Duodenal mucosa (tissue), 2 donors: ENCODE data around the gene PIGQ.

Experiments
- H3K27ac ChIP-seq: one replicate; pipeline ENCODE4 v1.7.0; 2013; ENCODE audit warnings: low read depth, low read length
- H3K27me3 ChIP-seq, 2 donors: one replicate each; pipeline ENCODE4 v1.7.0; 2013; ENCODE audit warnings: low read length in 2 of 2, control low read depth in 1 of 2; ENCODE audit not compliant: insufficient read depth in 2 of 2, control insufficient read depth in 1 of 2
- H3K36me3 ChIP-seq, 2 donors: one replicate each; pipeline ENCODE4 v1.7.0; 2013; ENCODE audit warnings: low read length in 2 of 2, control low read depth in 1 of 2; ENCODE audit not compliant: insufficient read depth in 2 of 2, control insufficient read depth in 1 of 2
- H3K4me1 ChIP-seq, 2 donors: one replicate each; pipeline ENCODE4 v1.7.0; 2013; ENCODE audit warnings: low read length in 2 of 2, control low read depth in 1 of 2; ENCODE audit not compliant: insufficient read depth in 2 of 2, control insufficient read depth in 1 of 2
- H3K4me3 ChIP-seq, 2 donors: one replicate each; pipeline ENCODE4 v1.7.0; 2013; ENCODE audit warnings: low read length in 2 of 2, low read depth in 1 of 2
- H3K9ac ChIP-seq, 2 donors: one replicate each; pipeline ENCODE4 v1.7.0; 2013; ENCODE audit warnings: low read length in 2 of 2, low read depth in 1 of 2
- H3K9me3 ChIP-seq, 2 donors: one replicate each; pipeline ENCODE4 v1.7.0; 2013; ENCODE audit warnings: low read length in 2 of 2, control low read depth in 1 of 2; ENCODE audit not compliant: control insufficient read depth in 1 of 2

Gene PIGQ

DNA sequence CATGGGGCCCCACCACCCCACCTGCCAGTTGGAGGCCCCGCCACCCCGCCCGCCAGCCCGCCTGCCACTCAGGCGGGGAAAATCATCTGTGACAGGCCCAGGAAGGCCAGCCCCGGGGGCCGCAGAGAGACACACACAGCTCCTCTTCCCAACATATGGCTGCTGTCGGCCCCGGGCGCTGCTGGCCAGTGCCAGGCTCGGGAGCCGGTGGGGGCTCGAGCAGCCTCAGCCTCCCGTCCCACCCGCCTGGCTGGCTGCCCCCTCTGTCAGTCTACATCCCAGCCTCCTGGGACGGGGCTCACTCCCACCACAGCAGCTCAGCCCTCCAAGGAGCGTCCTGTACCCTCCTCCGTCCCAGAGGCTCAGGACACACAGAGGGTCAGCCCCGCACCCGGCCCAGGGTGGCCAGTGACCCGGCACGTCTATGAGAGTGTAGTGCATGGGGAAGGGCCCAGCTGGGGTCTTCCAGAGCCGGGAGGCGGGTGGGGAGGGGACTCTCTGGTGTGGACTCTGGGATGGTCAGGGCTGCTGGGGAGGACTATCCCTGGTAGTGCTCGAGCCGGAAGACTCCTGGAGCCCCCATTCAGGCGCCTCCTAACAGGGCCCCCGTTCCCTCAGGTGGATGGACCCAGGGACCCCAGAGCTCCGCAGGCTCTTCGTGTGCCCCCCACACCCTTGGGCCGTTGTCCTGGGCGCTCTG is 13.1 kb upstream of the PIGQ start:
- H3K4me1 ChIP-seq = no peaks in the 10 kb centered on the region
- peaks cover 18 to 29% of the 10 kb centered on the region in 2 donors for H3K27me3 ChIP-seq
- no peak overlapping the region for H3K4me3 ChIP-seq
- peaks cover 0 to 12% of the 10 kb centered on the region in 2 donors for H3K36me3 ChIP-seq
- H3K9me3 ChIP-seq = no peaks in the 10 kb centered on the region
- no peak overlapping the region for H3K27ac ChIP-seq
- H3K9ac ChIP-seq = no peak overlapping the region

- no peaks in the 10 kb centered on the region for H3K9me3 ChIP-seq
- no peak overlapping the region for H3K9ac ChIP-seq
- no peak overlapping the region for H3K4me3 ChIP-seq
- no peaks in the 10 kb centered on the region for H3K4me1 ChIP-seq
- no peak overlapping the region for H3K27ac ChIP-seq
- H3K36me3 ChIP-seq = peaks cover 0 to 4% of the 10 kb centered on the region in 2 donors
- H3K27me3 ChIP-seq = peaks cover 22 to 40% of the 10 kb centered on the region in 2 donors
Observed at GRCh38 chr16:557463-558297, 12.1 kb upstream of the PIGQ start.

DNA sequence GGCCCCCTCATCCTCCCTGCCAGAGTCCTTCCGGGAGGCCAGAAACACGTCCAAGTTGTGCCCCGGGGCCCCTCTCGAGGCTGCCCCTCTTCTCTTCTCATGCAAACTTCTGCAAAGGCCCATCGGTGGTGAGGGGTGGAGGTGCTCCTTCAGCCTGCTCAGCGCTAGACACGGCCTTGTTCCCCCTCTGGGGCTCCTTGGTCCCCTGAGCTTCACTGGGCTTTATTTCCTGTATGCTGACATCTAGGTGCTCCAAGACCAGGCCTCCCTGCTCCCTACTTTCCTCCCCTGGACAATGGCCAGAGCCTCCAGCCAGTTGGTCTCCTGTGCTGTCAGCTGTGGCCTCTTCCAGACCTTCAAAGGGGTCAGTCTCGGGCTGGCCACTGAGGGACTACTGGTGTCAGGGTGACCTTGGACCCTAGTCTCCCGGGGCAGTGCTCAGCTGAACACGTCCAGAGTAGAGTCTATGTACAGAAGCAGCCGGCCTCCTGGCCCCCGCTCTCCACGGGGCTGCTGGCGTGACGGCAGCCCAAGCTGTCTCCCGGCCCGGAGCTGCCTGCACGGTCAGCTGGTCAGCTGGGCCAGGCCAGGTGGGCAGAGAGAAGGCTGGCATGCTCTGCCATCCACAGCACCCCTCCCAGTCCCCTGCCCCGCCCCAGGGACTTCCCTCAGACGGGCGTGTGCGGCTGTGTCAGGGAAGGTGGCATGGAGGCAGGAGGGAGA is 11.3 kb upstream of the PIGQ start:
- Histone ChIP-seq H3K9me3 (no peaks in the 10 kb centered on the region), H3K27ac (no peak overlapping the region), H3K4me1 (no peaks in the 10 kb centered on the region), H3K27me3 (peaks cover 22 to 41% of the 10 kb centered on the region in 2 donors), H3K4me3 (no peak overlapping the region), H3K9ac (no peak overlapping the region), H3K36me3 (peaks cover 0 to 4% of the 10 kb centered on the region in 2 donors)

- H3K27ac ChIP-seq = no peak overlapping the region
- peaks cover 0 to under 1% of the 10 kb centered on the region in 2 donors for H3K36me3 ChIP-seq
- H3K9ac ChIP-seq = no peak overlapping the region
- peaks cover 22 to 41% of the 10 kb centered on the region in 2 donors for H3K27me3 ChIP-seq
- H3K4me1 ChIP-seq = no peaks in the 10 kb centered on the region
- H3K9me3 ChIP-seq = no peaks in the 10 kb centered on the region
- H3K4me3 ChIP-seq = no peak overlapping the region
Observed at GRCh38 chr16:559021-559380, 10.8 kb upstream of the PIGQ start.

DNA sequence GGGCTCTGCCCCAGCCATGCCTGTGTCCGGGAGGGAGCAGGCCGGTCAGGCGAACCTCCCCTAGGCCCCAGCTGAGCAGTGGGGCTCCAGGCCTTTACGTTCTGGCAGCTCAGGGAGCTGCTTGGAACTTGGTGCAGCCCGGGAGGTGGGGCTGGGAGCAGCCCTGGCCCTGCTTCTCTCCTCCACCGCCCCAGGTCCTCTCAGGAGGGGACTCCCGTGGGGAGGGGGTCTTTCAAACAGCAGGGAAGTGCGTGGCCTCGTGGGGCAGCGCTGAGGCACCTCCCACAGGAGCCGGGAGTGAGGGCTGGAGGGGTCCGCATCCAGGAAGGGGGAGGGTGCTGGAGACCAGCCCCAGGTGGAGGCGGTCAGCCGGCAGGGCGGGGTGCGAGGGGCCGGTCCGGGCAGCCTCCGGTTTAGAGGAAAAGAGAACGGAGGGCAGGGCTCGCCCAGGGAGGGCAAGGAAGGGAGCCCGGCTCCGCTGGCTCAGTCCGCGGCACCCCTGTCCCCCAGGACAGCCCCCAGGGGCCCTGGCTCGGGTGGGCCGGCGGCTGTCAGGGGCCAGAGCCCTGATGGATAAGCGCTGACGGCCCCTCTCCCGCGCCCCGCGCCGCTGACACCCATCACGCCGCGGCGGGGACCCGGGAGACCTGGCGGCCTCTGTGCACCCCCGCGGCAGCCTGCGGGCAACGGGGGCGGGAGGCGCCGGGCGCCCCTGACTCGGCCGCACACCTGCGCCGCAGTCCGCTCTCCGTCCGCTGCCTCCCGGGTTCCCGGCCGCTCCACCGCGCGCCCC is 10.2 kb upstream of the PIGQ start:
- peaks cover 22 to 41% of the 10 kb centered on the region in 2 donors for H3K27me3 ChIP-seq
- H3K9me3 ChIP-seq = no peaks in the 10 kb centered on the region
- no peak overlapping the region for H3K27ac ChIP-seq
- no peak overlapping the region for H3K9ac ChIP-seq
- no peaks in the 10 kb centered on the region for H3K4me1 ChIP-seq
- H3K4me3 ChIP-seq = no peak overlapping the region
- no peaks in the 10 kb centered on the region for H3K36me3 ChIP-seq

- H3K4me3 ChIP-seq = no peak within 1 kb of the TSS
- H3K9me3 ChIP-seq = no peaks in the 10 kb centered on the region
- no peak within 1 kb of the TSS for H3K9ac ChIP-seq
- H3K4me1 ChIP-seq = no peaks in the 10 kb centered on the region
- H3K36me3 ChIP-seq = no peaks in the 10 kb centered on the region
- H3K27me3 ChIP-seq = peaks cover 22 to 41% of the 10 kb centered on the region in 2 donors
- no peak within 1 kb of the TSS for H3K27ac ChIP-seq
Observed at GRCh38 chr16:560204-560700, 9.5 kb upstream of the PIGQ start, which contains the start of gene PRR35. Gene PRR35, plus strand, starts transcription at chr16:560394. Its CDS starts 2,901 bp downstream, at chr16:563295.

DNA sequence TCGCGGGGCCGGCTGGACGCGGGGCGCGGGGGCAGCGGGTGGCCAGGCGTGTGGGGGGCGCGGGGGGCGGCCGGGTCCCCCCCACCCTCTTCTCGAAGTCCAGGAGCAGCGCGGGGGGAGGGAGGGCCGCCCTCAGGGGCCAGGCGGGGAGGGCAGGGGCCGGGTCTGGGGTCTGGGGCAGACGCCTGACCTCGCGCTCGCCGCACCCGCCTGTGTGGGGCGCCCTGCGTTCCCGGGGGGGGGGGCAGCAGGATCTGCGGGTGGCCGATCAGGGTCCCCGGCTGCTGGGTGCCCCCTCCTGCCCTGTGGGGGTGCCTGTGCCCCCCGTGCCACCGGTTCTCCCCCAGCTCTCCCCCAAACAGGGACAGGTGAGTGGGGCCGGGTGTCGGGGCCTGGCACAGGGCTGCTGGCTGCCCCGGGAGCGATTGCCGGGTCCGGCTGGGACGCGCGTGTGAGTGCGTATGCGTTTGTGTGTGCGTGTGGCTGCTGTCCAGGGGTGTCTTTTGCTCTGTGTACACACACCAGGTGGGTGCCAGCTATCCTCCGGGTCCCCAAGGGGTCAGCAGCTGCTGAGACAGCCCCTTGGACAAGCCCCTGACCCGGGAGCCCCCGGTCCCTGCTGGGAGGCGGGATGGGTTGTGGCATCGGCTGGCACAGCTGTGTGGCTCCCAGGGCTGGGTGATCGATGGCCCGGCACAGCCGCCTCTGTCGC is 8.9 kb upstream of the PIGQ start:
- Histone ChIP-seq H3K9me3 (no peaks in the 10 kb centered on the region), H3K4me3 (no peak overlapping the region), H3K27me3 (peaks cover 22 to 41% of the 10 kb centered on the region in 2 donors), H3K27ac (no peak overlapping the region), H3K4me1 (peaks cover 0 to under 1% of the 10 kb centered on the region in 2 donors), H3K9ac (no peak overlapping the region), H3K36me3 (no peaks in the 10 kb centered on the region)

DNA sequence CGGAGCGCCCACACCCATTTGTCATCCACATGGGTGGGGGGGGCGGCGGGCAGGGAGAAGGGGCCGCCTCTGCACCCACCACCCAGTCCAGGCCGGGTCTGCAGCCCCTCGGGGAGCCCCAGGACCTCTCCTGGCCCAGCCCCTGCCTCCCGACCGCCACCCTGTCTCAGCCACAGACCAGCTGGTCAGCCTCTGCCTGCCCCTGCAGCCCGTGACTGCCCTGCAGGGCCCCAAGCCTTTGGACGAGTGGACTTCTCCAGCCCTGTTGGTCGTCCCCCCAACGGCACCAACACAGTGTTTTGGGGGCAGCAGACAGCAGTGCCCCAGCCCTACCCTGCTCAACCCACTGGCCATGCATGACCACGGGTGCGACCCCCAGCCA is 8.4 kb upstream of the PIGQ start:
- no peak overlapping the region for H3K27ac ChIP-seq
- no peaks in the 10 kb centered on the region for H3K36me3 ChIP-seq
- H3K4me1 ChIP-seq = peaks cover 3 to 6% of the 10 kb centered on the region in 2 donors
- peaks cover 22 to 41% of the 10 kb centered on the region in 2 donors for H3K27me3 ChIP-seq
- no peak overlapping the region for H3K4me3 ChIP-seq
- no peak overlapping the region for H3K9ac ChIP-seq
- no peaks in the 10 kb centered on the region for H3K9me3 ChIP-seq
